HG03442 (cell line): ENCODE data around the gene DMD.
"Not testable (repeated sequence)": the region's sequence is repeated elsewhere in the genome, so short reads cannot be mapped to it uniquely, and the experiment has no call there.

ENCODE experiments used
- ATAC-seq: cut with Tn5 transposase; IDR thresholded peaks from one replicate; pipeline ENCODE4 v1.9.1; 2021; ENCODE audit warnings: mild to moderate bottlenecking, moderate library complexity; ENCODE audit not compliant: unreplicated experiment

The DMD gene

DNA sequence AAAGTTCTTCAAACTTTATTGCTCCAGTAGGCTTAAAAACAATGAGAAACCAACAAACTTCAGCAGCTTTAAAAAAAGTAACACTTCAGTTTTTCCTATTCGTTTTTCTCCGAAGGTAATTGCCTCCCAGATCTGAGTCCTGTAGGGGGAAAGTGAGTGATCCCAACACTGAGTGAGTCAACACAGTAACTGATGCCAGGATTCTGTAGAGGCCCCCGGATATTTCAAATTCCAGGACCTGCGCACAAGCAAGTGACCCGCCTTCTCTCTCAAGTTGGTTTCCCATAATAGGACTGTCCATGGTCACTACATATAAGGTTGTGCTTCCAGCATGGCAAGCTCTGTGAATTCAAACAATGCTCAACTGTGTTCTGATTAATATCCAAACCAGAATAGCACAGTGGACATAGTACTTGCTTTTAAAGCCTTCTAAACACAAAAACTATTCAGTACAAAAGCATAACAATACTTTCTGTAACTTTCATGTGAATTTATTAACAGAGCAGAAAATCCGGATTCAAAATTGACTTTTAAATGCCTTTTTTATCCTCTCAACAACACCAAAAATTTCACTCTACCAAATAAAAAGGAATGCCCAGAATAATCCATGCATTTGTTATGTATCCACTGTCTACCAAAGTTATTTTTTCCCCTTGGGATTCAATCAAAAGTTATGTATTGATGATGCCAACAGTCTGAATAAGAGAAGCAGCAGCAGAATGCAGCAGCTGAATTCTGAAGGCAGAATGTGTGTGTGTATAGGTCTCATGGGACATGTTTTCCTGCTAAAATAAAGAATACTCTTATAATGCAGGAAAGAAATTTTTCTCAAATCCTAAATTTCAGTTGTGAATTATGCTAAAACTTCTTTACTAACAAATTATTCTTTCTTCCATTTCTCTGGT, at the start of gene DMD:
TSS of gene DMD (minus strand) at position 194 of the 905 bp plus-strand sequence. CDS start 237 bp downstream, outside the sequence.
- no peak for ATAC-seq

- ATAC-seq: no peak
These were observed 41.0 kb upstream of the DMD start for GRCh38 chrX:33252306-33252825.

GRCh38 chrX:33218819-33219218, 7.5 kb upstream of the DMD start:
- no peak for ATAC-seq

DNA sequence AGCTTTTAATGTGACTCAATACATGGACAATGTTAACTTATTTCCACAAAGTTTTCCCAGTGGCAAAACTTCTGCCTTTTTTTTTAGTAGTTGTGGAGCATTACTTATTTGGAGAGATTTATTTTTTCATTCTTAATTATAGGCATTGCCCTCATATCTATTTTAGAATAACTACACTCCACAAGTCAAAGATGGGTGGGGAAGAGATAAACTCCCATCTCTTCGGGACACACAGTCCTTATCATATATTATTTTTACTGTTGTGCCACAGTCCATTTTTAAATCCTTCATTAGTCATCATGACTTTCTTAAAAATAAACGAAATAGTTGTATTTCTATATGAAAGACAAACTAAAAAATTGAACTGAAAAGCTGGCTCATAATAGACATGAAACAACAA, 1.2 kb downstream of the DMD start:
- ATAC-seq: no peak

DNA sequence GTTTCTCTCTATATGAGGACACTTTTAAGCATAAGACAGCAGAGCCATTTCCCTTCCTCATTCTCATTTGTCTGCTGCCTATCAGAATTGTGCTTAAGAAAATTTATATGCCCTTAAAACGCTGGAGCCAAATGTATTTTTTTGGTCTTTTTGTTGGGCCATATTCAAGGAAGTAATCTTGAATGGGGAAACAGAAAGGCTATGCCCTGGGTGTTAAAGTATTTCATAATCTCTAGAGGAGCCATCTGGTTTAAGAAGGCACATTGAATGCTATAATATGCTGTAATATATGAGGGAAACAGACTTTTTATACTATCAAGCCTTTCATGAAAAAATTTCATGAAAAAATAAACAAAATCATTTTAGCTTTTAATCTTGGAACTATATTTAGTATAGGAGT, 4.3 kb downstream of the DMD start:
- no peak for ATAC-seq

DNA sequence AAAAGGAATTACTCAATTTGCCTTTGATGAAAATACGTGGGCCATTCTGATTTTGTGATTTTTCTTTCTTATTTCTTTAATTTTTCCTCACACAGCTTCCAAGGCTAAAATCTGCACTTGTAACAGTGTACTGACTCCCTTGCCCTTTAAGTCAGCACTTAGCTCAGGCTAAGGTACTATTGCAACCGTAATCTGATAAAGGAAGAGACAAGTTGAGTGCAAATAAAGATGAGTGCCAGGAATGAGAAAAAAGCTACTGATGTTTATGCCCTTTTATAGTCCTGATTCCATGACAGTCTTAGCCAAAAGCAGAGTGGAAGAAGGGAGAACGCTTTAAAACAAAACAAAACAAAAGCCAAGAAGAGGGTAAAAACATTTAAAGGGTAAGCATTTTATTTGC, 6.0 kb downstream of the DMD start:
- ATAC-seq: no peak

DNA sequence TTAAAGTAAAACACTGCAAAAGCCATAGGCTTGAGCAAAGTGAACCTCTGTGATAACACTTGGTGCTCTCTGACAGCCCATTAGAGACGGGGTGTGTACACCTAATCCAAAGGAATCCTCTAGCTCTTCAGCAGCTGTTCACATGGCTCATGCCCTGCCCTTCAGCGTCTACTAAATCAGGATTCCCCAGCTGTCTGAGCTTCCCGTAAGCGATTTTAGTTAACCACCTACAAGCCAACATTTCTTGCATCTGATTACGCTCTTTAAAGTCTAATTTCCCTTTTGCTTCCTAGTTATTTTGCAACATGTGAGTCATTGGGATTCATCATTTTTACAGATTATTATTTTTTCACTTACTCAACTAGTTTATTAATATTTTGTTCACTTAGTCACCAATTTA, 6.5 kb downstream of the DMD start:
- ATAC-seq: no peak

GRCh38 chrX:33198561-33199279, 12.6 kb downstream of the DMD start:
- ATAC-seq: no peak

- no peak for ATAC-seq
These were observed 15.7 kb downstream of the DMD start for GRCh38 chrX:33195698-33196097.

DNA sequence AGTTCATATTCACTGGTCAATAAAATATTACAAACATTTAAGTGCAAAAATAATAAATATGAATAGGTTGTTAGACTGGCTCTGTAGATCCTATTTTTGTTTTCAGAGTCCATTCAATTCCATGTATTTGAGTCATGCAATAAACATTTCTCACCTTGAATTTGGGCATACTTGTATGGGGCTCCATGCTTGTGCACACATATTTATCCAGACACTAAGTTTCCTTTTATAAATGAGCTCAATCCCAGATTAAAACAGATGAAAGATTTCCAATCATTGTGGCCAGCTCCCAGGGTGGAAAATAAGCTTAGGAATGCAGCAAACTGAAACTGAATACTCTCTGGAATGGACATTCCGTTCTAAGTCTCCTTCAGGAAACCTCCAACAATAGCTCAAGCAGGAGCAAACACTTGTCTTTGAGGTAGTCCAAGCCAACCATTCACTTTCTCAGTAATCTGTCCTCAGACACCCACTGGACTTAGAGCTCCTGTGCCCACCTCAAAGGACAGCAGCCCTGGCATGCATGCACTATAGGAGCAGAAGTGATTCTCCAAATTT, 16.4 kb downstream of the DMD start:
- ATAC-seq: no peak

DNA sequence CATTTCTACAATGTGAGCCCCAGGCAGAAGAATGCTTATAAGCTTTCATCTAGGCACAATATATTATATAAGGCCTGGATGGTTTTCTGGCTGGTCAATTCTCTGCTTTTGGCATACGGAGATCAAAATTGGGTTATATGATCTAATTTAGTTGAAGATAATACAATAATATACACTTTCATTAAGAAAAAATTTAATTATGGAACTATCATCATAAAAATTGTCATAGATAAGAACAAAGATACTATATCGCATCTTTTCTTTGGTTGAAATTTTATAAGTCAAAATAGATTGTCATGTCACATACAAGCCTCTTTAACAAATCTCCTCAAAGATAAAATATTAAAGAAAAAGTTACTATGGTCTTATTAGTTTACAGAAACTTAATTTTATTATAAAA, 17.1 kb downstream of the DMD start:
- no peak for ATAC-seq

GRCh38 chrX:33190016-33190415, 21.3 kb downstream of the DMD start:
- no peak for ATAC-seq

- no peak for ATAC-seq
These were observed 22.5 kb downstream of the DMD start for GRCh38 chrX:33188881-33189280.

DNA sequence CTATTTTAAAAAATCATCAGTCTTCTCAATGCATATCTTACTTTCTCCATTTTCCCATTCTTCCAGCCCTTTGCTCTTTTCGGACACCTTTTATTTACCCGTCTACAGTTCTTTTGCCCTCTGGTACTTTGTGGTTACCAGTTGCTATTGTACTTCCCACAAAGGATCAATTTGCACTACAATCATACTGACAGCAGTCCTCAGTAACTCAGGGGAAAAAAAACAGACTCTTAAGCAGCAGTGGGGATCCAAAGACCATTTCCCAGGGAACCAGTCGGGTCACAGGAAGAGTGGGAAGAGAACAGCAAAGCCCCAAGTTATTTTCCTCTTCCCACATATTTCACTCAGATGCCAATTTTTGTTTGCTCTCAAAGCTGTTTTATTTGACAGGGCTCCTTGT, 23.1 kb downstream of the DMD start:
- no peak for ATAC-seq

DNA sequence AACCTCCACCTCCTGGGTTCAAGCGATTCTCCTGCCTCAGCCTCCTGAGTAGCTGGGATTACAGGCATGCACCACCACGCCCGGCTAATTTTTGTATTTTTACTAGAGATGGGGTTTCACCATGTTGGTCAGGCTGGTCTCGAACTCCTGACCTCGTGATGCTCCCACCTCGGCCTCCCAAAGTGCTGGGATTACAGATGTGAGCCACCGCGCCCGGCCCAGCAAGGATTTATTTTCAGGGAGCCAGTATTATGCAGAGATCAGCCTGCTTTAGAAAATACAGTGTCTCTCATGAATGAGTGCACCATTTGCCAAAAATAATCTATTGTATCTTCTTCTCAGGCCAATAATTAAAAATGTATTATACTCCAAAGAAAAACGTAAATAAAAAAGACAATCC, 26.5 kb downstream of the DMD start:
- not testable (repeated sequence) for ATAC-seq

GRCh38 chrX:33183361-33183760, 28.0 kb downstream of the DMD start:
- ATAC-seq: no peak

- no peak for ATAC-seq
These were observed 32.7 kb downstream of the DMD start for GRCh38 chrX:33178690-33179089.

- ATAC-seq: no peak
These were observed 33.1 kb downstream of the DMD start for GRCh38 chrX:33178218-33178617.

- ATAC-seq: no peak
These were observed 36.1 kb downstream of the DMD start for GRCh38 chrX:33175201-33175600.

DNA sequence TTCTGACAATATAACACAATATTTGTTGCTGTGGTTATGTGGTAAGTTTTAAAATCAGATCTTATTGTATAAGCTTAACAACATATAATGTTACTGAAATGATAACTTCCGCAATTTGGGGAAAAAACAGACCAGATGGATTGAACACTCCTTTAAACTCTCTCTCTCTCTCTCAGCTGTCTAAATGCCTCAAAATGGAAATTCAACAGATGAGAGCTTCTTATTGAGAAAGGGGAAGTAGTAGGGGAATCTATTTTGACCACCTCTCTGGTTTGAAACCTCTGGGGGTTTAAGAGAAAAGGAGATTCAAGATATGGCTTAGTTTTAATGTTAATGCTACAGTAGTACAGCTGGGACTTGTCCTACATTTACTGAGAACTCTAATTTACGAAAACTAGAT, 40.3 kb downstream of the DMD start:
- no peak for ATAC-seq

DNA sequence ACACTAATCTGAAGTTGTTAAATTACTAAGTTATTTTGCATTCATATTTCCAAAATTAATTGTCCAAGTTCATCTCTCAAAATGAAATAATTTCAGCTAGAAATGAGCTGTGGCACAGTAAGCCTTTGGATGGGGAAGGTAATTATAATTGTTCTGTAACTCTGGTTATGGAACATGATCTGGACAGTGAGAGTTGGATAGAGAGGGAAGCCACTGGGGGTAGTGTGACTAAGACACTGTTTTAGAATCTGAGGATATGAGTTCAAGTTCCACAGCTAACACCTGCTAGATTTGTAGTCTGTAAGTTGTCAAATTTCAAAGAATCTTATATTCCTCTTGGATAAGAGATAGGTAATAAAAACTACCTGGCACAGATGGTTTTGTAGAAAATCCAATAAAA, 49.5 kb downstream of the DMD start:
- ATAC-seq: no peak

GRCh38 chrX:33160273-33160672, 51.1 kb downstream of the DMD start:
- no peak for ATAC-seq
